HG03571 (cell line): ENCODE data around the gene XRCC3.

Source experiments
- ATAC-seq: cut with Tn5 transposase; IDR thresholded peaks from one replicate; pipeline ENCODE4 v1.9.1; 2021; ENCODE audit not compliant: unreplicated experiment

The XRCC3 gene

DNA sequence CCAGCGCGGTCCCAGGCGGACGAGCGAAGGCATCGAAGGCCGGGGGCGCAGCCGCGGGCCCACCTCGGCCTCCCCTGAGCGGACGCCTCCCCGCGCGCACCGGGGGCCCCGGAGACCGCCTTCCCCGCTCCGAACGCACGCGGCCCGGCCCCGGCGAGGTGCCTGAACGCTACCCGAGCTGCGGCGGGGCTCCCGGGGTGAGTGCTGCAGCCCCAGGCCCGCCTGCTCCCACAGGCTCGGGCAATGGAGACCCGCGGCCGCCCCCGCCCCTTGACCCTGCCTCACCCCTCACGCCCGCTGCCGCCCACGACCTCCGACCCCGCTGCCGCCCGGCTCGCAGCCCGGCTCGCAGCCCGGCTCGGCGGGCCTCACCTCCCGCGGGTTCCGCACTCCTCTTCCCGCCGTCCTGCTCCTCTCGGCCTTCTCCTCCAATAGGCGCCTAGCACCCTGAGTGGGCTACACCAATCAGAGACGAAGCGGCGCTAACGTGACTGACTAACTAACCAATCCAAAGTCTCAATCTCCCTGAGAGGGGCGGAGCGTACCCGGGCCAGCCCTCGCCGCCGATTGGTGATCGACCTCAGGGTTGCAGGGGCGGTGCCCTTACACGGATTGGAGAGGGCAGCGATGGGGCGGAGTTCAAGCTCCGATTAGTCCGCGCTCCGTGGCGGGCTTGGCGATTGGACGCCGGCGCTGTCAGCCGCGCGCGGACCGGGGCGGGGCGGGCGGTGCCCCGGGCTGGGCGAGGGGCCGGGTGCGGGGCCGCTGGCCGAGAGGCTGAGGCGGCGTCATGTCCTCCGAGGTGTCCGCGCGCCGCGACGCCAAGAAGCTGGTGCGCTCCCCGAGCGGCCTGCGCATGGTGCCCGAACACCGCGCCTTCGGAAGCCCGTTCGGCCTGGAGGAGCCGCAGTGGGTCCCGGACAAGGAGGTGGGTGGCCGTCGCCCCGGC, at the start of gene XRCC3, which contains the start of gene ZFYVE21:
Gene XRCC3, minus strand, starts transcription at position 400 of the 949 bp plus-strand sequence. CDS start 4,364 bp downstream, outside the sequence.
Gene ZFYVE21, plus strand, starts transcription at position 759 of the 949 bp plus-strand sequence. Its CDS starts 32 bp downstream, at position 791.
- peak; percentile 87 for ATAC-seq

DNA sequence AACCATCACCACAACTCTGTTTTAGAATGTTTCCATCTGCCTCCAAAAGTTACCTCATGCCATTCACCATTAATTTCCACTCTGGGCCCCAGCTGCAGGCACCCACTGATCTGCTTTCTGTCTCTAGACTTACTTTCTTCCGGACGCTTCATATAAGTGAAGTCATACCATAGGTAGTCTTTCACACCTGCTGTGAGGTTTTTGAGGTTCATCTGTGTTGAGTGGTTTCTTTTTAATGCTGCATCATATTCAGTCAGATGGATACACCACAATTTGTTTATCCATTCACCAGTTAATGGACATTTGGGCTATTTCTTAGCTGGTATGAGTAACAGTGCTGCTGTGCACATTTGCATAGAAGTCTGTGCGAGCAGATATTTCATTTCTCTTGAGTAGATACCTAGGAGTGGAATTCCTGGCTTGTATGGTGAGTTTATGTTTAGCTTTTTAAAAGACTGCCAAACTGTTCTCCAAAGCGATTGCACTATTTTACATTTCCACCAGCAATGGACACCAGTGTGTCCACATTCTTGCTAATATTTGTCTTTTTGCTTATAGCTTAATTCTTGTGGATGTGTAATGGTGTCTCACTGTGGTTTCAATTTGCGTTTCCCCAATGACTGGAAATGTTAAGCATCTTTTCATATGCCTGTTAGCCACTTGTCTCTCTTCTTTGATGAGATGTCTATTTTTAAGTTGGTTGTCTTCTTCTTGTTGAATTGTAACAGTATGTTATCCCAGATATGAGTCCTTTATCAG, 48.7 kb upstream of the XRCC3 start:
- peak; percentile 70 for ATAC-seq

DNA sequence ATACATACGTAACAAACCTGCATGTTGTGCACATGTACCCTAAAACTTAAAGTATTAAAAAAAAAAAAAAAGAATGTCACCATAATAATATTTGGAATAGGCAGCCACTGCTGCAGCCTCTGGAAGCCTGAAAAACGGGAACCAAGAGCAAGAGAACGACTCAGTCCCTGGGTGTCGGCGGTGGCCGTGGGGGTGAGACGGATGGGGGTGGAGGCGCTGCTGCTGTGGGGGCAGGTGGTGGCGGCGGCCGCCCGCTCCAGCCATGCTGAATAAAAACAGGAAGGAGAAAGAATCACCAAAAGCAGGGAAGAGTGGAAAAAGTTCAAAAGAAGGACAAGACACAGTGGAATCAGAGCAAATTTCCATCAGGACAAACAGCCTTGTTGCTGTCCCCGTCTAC, 47.3 kb upstream of the XRCC3 start:
- ATAC-seq = no peak

DNA sequence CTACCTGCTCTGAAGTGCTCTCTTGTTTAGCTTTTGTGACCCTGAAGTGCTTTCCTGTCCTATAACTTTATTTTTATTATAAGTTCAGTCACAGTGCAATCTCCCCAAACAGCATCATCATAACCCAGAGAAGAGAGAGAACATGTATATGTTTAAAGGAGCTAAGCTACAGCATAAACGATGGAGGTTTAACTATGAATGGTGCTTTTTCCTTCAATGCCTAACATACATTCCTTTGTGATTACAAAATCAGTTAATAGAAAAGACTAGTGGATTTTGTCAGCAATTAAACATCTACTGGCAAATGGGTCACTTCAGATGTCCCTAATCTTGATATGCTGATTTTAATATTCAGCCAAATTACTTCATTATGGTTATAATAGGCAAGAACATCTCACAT, 46.8 kb upstream of the XRCC3 start:
- no peak for ATAC-seq

DNA sequence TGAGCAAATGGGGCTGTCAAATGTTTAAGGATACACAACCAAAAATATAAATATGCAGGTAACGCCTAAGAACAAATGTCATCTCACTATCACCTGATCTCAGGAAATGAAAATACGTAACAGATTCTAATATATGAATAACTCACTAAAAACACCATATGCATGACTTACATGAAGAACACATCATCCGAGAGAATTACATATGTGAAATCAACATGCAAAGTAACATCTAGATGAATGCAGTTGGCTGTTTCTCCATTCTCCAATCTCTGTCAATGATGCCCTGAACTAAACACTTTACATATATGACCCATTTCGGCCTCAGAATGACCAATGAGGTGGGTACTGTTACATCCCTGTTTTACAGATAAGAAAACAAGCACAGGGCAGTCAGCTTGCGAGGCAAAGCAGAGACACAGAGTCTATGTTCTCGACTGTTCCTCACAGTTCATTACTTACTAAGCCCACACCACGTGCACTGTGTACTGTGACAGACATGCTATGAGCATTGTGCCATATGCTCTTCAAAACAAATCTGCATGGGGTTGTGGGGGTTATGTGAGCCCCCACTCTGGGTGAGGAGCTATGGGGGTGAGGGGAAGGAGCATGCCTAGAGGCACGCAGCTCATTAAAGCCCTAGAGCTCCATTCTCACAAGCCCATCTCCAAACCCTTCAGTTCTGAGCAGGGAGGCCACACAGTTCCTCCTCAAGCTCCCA, 43.0 kb upstream of the XRCC3 start:
- ATAC-seq = no peak

DNA sequence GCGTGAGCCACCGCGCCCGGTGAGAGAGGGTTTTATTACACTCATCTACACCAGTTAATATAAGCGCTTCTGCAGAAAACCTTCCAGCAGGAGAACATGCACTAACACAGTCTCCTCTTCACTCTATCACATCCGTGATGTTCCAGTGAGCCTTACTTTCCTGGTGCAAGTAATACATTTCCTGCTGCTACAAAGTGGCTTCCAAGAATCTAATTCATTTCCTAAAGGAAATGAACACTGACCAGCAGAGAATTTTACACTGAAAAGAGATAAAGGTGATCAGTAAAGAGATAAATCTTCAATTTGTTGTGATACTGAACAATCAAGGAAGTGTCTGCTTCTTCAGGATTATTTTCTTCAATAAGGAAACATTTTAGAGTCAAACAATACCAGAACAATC, 39.8 kb upstream of the XRCC3 start:
- ATAC-seq = no peak

DNA sequence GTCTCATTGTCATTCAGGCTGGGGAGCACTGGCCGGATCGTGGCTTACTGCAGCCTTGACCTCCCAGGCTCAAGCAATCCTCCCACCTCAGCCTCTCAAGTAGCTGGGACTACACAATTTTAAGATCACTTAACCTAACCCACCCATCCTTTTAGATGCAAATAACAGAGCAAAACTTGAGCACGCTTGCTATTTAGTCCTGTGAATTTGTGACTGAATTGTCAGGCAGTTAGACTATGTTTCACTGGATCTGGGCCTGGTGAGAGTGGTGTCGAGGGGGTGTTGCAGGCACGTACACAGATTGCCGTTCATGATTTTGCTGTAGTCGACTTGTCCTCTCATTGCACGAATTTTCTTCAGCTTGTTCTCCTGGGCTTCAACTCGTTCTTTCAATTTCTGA, 38.5 kb upstream of the XRCC3 start:
- no peak for ATAC-seq

DNA sequence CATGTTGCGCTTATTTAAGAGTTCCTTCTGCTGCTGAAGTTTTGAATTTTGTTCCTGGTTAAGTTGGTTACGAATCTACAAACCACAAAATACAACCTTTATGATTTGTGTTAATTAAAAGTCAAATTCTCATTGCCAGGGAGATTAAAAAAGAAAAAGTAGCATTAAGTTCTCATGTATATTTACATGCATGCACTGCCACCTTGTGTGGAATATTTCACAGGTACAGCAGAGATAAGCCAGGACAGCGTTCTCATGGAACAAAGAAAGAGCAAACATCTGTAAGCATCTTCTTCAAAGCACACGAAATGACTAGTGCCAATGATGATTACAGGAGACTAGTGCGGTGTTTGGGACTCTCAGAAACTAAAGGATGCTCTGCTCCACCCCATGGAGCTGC, 34.6 kb upstream of the XRCC3 start:
- ATAC-seq = no peak

DNA sequence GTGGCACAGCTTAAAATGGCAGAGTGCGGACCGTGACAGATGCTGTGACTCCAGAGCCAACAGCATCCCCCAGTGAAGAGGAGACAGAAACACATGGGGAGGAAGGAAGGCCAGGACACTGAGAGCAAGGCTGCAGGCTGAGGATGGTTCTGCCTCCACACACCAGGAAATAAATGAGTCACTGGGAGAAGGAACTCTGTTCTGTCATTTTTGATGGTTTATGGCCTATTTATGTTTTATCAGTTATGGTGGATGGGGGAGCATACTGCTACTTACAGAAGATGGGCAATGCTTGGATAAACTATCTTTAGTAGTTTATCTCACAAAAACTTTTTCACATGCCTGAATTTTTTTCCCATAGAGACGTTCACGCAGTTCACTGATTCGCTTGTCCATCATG, 34.2 kb upstream of the XRCC3 start:
- ATAC-seq = no peak

DNA sequence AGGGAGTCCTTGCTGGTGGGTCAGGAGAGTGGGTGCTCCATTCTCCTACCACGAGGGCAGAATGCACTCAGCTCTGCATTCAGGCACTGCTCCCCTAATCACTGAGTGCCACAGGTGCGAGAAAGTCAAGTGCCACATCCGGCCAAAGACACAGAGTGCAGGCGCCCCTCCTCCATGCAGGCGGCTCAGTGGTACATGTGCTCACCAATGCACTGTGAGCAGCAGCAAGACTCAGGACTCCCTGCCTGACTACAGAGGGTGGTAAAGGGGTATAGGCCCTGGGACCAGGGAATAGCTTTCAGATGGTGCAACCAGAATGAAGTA, 33.2 kb upstream of the XRCC3 start:
- ATAC-seq = no peak

DNA sequence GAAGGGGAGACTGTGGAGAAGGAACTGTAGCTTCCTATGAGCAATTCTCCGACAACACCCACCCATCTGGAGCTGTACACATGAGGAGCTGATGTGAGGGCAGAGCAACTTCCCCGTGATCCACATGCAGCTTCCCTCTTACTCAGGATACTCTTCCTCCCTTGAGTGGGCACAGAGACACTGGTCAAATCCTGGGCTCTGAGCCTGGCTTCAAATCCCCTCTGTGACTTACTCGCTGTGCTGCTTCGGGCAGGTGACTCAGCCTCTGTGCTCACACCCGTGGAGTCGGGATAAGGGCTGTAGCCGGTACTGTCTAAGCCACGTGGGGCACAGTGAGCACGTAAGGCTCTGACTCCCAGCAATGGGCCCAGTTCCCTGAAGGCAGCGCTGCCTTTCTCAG, 31.4 kb upstream of the XRCC3 start:
- no peak for ATAC-seq

DNA sequence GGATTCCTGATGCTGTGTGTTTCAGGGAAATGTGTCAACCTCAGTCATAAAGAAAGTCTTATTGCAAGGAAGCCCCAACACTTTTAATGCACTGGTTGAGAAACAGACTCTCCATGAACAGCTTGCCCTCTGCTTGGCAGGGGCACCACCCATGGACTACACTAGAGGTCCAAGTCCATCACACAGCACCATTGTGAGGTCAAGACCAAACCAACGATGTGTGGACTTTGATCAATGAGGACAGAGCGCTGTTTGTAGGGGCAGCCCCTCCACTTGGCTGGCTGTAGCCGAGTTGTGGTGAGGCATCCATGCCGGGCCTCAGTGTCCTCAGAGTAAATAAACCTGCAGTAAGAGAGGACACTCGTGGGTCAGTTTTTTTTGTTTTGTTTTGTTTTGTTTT, 30.2 kb upstream of the XRCC3 start:
- no peak for ATAC-seq

DNA sequence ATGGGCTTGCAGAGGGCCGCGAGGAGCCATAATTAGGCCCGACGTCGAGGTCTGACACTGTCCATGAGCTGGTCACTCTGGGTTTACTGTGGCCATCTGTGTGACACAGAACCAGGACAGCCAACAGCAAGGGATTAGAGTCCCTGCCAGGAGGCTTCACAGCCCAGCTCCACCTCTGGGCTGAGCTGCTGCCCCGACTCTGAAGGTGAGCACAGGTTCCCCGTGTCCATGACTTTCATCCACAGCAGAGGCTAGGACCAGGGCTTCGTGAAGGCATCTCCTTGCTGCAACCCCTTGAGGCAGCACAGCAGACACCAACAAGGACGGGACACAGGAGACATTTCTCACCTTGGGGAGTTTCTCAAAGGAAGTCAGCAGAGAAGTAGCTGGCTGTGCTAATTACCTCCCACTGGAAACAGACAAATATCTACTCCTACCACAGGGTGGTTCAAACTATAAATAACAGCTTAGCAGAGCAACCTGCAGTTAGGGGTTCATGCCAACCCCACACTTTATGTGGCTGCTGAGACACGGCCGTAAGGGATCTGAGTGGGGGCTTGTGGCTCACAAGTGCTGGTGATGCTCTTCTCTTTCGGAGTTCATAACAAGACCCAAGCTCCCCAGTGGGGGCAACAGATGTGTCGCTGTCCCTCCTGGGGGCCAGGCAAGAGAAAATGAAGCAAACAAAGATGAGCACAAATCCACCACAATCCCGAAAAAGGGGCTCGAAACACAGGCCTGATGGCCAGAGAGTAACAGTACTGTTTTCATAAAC, 29.6 kb upstream of the XRCC3 start:
- ATAC-seq = no peak

DNA sequence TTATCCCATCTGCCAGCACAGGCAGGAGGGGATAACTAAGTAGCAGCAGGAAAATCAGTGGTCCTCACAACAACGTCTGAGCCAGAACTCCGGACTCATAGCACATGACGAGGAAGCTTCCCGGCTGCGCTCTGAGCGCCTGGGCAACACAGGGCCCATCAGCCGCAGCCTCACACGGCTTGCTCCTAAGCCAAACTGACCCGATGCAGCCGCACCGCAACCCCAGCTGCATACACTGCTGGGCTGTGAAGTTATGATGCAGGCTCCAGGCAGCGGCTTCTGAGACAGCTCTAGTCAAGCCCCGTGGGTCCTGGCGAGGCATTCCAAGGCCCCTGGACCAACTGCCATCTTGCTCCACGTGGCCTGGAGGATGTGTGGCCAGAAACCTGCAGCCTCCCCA, 28.4 kb upstream of the XRCC3 start:
- ATAC-seq = no peak

DNA sequence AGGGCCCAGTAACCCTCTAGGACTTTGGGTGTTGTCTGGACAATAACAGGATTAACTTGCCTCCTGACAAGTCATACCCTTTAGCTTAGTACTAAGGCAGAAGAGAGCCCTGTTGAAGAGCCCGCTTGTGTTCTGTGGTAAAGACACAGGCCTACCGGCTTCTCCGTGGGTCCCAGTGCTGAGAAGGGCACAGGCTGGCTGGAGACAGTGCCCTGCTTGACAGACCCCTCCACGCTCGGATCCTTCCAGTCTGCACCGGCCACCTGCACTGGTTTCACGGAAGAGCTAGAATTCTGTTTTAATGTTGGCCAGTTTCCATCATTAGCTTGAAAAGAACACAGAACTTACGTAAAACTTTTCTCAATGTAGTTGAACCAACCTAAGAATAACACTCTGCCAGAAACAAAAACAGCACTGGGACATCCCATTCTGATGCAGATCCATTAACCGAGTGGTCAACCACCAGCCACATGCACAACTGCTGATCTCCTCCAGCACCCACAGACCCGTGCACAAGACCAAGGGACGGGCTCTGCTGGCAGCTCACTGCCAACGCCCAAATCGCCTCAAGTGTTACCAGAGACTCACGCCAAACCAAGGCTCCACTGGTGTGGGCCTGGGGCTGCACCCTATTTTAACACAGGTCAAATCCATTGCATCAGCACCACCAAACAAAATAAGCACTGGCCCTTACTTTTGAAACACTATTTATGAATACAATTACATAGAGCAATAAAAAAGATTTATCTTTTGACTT, 27.4 kb upstream of the XRCC3 start:
- ATAC-seq = no peak

DNA sequence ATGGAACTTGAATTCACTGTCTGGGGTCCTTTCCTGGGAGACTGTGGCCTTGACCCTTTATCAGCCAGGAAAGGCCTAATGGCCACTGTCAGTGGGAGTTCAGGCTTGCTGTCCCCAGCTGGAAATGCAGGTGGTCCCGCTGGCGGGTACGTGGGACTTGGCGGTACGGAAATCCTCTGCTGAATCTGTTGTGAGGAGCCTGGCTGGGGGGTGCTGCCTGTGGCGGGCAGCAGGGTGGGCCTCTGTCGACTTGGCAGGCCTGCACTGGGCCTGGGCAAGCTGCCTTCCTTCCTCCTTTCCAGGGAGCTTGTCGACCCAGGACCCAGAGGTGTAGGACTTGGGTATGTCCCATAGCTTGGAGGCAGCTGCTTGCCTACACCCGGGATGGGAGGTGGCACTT, 26.6 kb upstream of the XRCC3 start:
- no peak for ATAC-seq

DNA sequence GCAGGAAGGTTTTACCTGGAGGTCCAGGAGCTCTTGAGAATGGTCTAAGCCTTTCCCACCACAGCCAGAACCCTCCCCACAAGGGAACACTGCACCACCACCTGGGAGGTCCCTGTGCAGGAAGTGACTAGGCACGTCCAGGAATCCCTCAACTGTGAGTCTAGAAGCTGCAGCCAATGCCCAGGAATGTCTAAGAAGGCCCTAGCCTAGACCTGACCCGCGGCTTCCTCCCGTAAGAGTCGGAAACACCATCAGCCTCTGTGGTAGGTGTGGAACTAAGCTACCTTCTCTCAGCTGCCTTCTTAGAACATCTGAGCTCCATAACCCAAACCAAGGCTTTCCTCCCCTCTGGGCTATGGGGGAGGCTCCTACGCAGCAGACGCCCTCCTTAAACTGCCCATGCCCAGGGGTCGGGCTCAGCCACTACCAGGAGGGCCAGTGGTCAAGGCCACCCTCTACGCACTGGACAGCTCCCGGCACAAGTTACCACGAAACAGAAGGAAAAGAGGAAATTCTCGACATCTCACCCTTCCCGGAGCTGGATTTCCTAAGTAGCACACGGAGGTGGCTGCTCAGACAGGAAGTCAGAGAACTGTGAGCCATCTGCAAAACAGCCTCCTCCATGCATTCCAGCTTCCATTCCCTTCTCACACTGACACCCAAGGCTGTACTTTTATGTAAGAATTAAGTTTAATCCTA, 25.9 kb upstream of the XRCC3 start:
- no peak for ATAC-seq

DNA sequence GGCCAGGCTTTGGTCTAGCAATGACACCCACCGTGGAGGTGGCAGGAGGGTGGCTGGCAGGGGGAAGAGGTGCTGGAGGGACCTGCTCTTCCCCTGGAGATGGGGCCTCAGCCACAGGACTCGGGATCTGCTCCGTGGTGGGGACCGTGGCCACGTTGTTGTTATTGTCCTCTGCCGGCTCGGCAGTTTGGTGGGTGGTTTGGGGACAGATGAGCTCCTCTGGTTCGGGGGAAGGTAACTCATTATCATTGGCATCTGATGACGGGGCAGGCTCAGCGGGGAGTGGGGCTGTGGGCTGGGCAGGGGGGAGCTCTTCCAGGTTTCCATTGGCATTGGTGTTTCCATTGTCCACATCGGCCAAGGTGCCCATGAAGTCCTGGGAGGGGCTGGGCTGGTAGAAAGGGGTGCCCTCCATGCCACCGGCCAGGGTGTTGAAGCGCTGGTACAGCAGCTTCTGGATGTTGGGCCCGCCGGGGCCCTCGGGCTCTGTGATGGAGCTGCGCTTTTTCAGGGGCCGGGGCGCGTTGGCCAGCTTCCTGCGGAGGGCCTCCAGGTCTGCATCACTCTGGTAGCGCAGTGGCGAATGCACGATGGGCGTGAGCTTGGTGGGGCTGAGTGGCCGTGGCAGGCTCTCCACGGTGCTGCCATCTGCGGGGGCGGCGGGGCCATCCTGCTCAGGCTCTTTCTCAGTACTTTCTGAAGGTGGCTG, 24.7 kb upstream of the XRCC3 start:
- ATAC-seq = no peak

DNA sequence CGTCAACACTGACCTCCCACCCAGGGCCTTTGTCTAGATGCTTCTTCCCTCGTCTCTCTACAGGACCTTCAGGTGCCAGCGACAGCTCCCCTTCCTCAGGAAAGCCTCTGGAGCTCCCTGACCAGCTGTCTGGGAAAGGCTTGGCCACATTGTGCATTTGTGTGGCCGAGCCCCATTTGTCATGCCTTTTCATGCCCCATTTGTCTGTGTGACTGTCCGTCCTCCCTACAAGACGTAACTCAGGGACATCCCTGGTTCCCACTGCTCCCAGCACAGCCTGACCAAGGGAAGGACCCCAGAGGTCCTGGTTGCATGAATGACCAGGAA, 24.2 kb upstream of the XRCC3 start:
- no peak for ATAC-seq
